Spinal cord (tissue), 10 donors: ENCODE measurements around the gene FAM228B. TPM values are rescaled to one million over a fixed set of nuclear protein-coding genes. Genes with fewer than 3 reads are reported as not detected.
"Not testable (repeated sequence)": the region's sequence is repeated elsewhere in the genome, so short reads cannot be mapped to it uniquely, and the experiment has no call there.

Source experiments
- DNase-seq, 6 donors: peaks; one replicate each; pipeline versions ENCODE4 v3.0.0 to v3.0.0-alpha.2; 2013 to 2015; ENCODE audit warnings: low spot score in 6 of 6, low read depth in 4 of 6
- H3K27ac ChIP-seq: one replicate; pipeline ENCODE4 v1.5.1; 2013; ENCODE audit warnings: low read depth, low read length, control low read depth
- H3K27me3 ChIP-seq: one replicate; pipeline ENCODE4 v1.6.1; 2013; ENCODE audit warnings: low read length; ENCODE audit not compliant: control insufficient read depth, insufficient read depth
- H3K36me3 ChIP-seq: one replicate; pipeline ENCODE4 v1.6.1; 2013; ENCODE audit warnings: low read length; ENCODE audit not compliant: control insufficient read depth, insufficient read depth
- H3K4me1 ChIP-seq: one replicate; pipeline ENCODE4 v1.6.1; 2013; ENCODE audit warnings: low read length; ENCODE audit not compliant: control insufficient read depth, insufficient read depth
- H3K4me3 ChIP-seq: one replicate; pipeline ENCODE4 v1.5.1; 2013; ENCODE audit warnings: low read depth, low read length, control low read depth
- H3K9me3 ChIP-seq: one replicate; pipeline ENCODE4 v1.6.1; 2013; ENCODE audit warnings: low read length; ENCODE audit not compliant: control insufficient read depth, insufficient read depth
- WGBS: methylation state at CpG from one replicate; pipeline ENCODE4 v1.1.5; 2013; ENCODE audit warnings: missing lambda C conversion rate; ENCODE audit not compliant: insufficient coverage; 5-methylcytosine and 5-hydroxymethylcytosine counted together
- polyA plus RNA-seq, 2 donors: library from polyadenylated mRNA; unstranded; fragments of 120-200 nt; gene quantifications; one replicate each; pipeline ENCODE4 v1.2.1, GENCODE V29; 2013; ENCODE audit not compliant: insufficient read length in 2 of 2
- total RNA-seq, 2 donors: library from RNA; depleted of rRNA in 1 of 2; stranded (reverse); fragments of 120-200 nt in 1 of 2; fragments of >200 nt in 1 of 2; gene quantifications; one replicate each; pipeline versions ENCODE4 v1.2.3 to v1.2.4, GENCODE V29; 2013 to 2014
- donor health status: healthy.

Gene FAM228B
- total and polyA plus RNA-seq, 4 donors = 30.4 to 55.0 (median 49.7) TPM

DNA sequence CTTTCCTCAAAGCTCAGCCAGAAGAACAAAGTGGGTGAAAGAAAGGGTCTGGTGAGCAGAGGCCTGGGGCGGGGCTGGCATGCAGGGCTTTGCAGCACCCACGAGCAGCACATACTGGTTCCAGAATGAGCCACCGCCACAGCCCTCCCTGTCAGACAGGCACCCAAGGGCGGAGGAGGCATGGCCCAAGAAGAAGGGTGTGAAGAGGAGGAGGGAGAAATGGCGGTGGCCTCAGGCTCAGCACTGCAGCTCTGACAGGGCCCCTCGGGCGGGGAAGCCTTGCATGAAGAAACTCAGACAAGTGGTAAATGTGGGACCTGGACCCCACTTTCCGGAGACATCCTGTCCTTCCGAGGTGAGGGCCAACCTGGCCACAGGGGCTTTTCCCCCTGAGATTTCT, 67.2 kb downstream of the FAM228B start:
- Histone ChIP-seq H3K9me3 (peaks cover 1% of the 10 kb centered on the region), H3K4me3 (no peak overlapping the region), H3K36me3 (peaks cover 12% of the 10 kb centered on the region), H3K27me3 (no peaks in the 10 kb centered on the region), H3K27ac (no peak overlapping the region), H3K4me1 (no peaks in the 10 kb centered on the region)
- WGBS = 81% methylated on average over 7 of the region's 9 CpGs
- DNase-seq = no peak

GRCh38 chr2:24191156-24191555, 67.9 kb downstream of the FAM228B start:
- H3K4me3 ChIP-seq = no peak overlapping the region
- H3K4me1 ChIP-seq = no peaks in the 10 kb centered on the region
- H3K27me3 ChIP-seq = no peaks in the 10 kb centered on the region
- H3K27ac ChIP-seq = no peak overlapping the region
- H3K9me3 ChIP-seq = peaks cover 1% of the 10 kb centered on the region
- 92% methylated on average over 5 of the region's 9 CpGs for WGBS
- H3K36me3 ChIP-seq = peaks cover 12% of the 10 kb centered on the region
- DNase-seq = no peak

- Histone ChIP-seq H3K4me1 (no peaks in the 10 kb centered on the region), H3K27ac (no peak overlapping the region), H3K4me3 (no peak overlapping the region), H3K36me3 (peaks cover 12% of the 10 kb centered on the region), H3K9me3 (peaks cover 1% of the 10 kb centered on the region), H3K27me3 (no peaks in the 10 kb centered on the region)
- WGBS = 66% methylated on average over 3 of the region's 5 CpGs
- DNase-seq = no peak
Observed at GRCh38 chr2:24191848-24192247, 68.6 kb downstream of the FAM228B start.

DNA sequence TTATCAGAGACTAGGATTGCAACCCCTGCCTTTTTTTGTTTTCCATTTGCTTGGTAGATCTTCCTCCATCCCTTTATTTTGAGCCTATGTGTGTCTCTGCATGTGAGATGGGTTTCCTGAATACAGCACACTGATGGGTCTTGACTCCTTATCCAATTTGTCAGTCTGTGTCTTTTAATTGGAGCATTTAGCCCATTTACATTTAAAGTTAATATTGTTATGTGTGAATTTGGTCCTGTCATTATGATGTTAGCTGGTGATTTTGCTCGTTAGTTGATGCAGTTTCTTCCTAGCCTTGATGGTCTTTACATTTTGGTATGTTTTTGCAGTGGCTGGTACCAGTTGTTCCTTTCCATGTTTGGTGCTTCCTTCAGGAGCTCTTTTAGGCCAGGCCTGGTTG, 73.9 kb downstream of the FAM228B start:
- no CpG with 5 or more reads among the region's 1 CpG for WGBS
- not testable (repeated sequence) for H3K4me3 ChIP-seq, H3K4me1 ChIP-seq, DNase-seq, H3K9me3 ChIP-seq, H3K27ac ChIP-seq, H3K27me3 ChIP-seq
- peaks cover 13% of the 10 kb centered on the region for H3K36me3 ChIP-seq

GRCh38 chr2:24199968-24200590, 76.8 kb downstream of the FAM228B start:
- H3K36me3 ChIP-seq = peaks cover 25% of the 10 kb centered on the region
- no peaks in the 10 kb centered on the region for H3K9me3 ChIP-seq
- WGBS = 86% methylated on average over 9 of the region's 12 CpGs
- H3K27ac ChIP-seq = no peak overlapping the region
- H3K4me3 ChIP-seq = no peak overlapping the region
- no peaks in the 10 kb centered on the region for H3K4me1 ChIP-seq
- no peak for DNase-seq
- H3K27me3 ChIP-seq = no peaks in the 10 kb centered on the region

DNA sequence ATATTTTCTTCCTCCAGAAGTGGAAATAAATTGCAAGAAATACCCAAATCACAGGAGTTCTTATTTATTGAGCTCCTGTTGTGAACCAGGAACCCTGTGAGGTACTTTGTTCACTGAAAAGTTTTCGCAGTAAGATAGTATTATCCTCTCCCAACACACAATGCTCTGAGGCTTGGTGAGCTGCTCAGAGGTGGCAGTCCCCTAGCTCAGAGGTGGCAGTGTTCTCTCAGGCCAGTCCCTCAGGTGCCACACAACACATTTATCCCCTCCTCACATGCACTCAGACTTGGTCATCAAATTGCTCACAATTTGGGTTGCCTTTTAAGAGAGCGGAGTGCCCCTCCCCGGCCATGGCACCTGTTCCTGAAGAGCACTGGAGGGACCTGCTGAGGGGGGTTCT, 77.5 kb downstream of the FAM228B start:
- H3K27me3 ChIP-seq = no peaks in the 10 kb centered on the region
- no peaks in the 10 kb centered on the region for H3K9me3 ChIP-seq
- WGBS = 100% methylated on average over 3 of the region's 3 CpGs
- H3K36me3 ChIP-seq = peaks cover 28% of the 10 kb centered on the region
- no peak overlapping the region for H3K27ac ChIP-seq
- H3K4me1 ChIP-seq = no peaks in the 10 kb centered on the region
- H3K4me3 ChIP-seq = no peak overlapping the region
- DNase-seq = no peak

- peak in 1 of 6 donors; percentile 9 for DNase-seq
- no peaks in the 10 kb centered on the region for H3K9me3 ChIP-seq
- no peaks in the 10 kb centered on the region for H3K27me3 ChIP-seq
- peaks cover 51% of the 10 kb centered on the region for H3K36me3 ChIP-seq
- no peaks in the 10 kb centered on the region for H3K4me1 ChIP-seq
- 63% methylated on average over 12 of the region's 19 CpGs for WGBS
- no peak overlapping the region for H3K4me3 ChIP-seq
- H3K27ac ChIP-seq = no peak overlapping the region
Observed at GRCh38 chr2:24203029-24203786, 79.9 kb downstream of the FAM228B start.

DNA sequence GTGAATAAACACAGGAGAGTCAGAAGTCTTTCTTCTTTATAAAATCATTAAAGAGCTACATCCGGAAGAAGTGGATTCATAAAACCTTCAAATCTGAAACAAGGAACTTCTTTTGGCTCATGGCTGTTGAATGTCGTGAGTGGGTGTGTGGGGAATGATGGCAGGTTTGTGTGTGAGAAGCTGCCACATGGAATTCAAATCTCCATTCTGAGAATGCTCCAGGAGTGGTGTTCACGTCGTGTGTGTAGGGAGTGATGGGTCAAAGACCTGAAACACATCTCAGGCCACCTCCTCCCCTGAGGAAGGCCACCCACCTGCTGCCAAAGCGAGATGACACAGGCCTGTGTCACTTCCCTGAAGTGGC, 80.5 kb downstream of the FAM228B start:
- no peaks in the 10 kb centered on the region for H3K27me3 ChIP-seq
- H3K4me1 ChIP-seq = no peaks in the 10 kb centered on the region
- H3K9me3 ChIP-seq = no peaks in the 10 kb centered on the region
- H3K36me3 ChIP-seq = peaks cover 56% of the 10 kb centered on the region
- no peak overlapping the region for H3K4me3 ChIP-seq
- no peak for DNase-seq
- H3K27ac ChIP-seq = no peak overlapping the region
- WGBS = 79% methylated on average over 2 of the region's 5 CpGs

- Histone ChIP-seq H3K36me3 (peaks cover 63% of the 10 kb centered on the region), H3K27ac (no peak overlapping the region), H3K4me3 (no peak overlapping the region), H3K27me3 (no peaks in the 10 kb centered on the region), H3K4me1 (no peaks in the 10 kb centered on the region), H3K9me3 (no peaks in the 10 kb centered on the region)
- DNase-seq = no peak
- WGBS = 92% methylated on average over 12 of the region's 12 CpGs
Observed at GRCh38 chr2:24204505-24204904, 81.2 kb downstream of the FAM228B start.

- H3K4me3 ChIP-seq = no peak overlapping the region
- H3K4me1 ChIP-seq = no peaks in the 10 kb centered on the region
- peaks cover 69% of the 10 kb centered on the region for H3K36me3 ChIP-seq
- H3K9me3 ChIP-seq = no peaks in the 10 kb centered on the region
- H3K27ac ChIP-seq = no peak overlapping the region
- 68% methylated on average over 4 of the region's 4 CpGs for WGBS
- peak in 1 of 6 donors; percentile 57 for DNase-seq
- no peaks in the 10 kb centered on the region for H3K27me3 ChIP-seq
Observed at GRCh38 chr2:24205131-24205530, 81.9 kb downstream of the FAM228B start.
